ENCODE results near the gene OPN1LW.
A peak's percentile ranks its signal among the peaks of the same experiment; 100 is the strongest.
"Not testable (repeated sequence)": the region's sequence is repeated elsewhere in the genome, so short reads cannot be mapped to it uniquely, and the experiment has no call there.

OPN1LW gene

GRCh38 chrX:154144010-154144409 lies at the start of gene OPN1LW:
Gene OPN1LW (plus strand): TSS chrX:154144243. CDS start chrX:154144284, 41 bp downstream.
- not testable (repeated sequence) for DNase-seq

- no peak for DNase-seq
These were observed 49.2 kb upstream of the OPN1LW start for GRCh38 chrX:154094833-154095232.

GRCh38 chrX:154096140-154097002 lies 47.7 kb upstream of the OPN1LW start:
- DNase-seq, result no peak

- peak; percentile 39 to 67 for DNase-seq
These were observed 46.9 kb upstream of the OPN1LW start for GRCh38 chrX:154097003-154097588.

- peak; percentile 80 to 88 for DNase-seq
These were observed 46.2 kb upstream of the OPN1LW start, which contains the start of gene MECP2 for GRCh38 chrX:154097589-154098541. Gene MECP2 (minus strand): TSS chrX:154097717.

GRCh38 chrX:154098551-154098950 lies 45.5 kb upstream of the OPN1LW start:
- DNase-seq, result no peak

DNA sequence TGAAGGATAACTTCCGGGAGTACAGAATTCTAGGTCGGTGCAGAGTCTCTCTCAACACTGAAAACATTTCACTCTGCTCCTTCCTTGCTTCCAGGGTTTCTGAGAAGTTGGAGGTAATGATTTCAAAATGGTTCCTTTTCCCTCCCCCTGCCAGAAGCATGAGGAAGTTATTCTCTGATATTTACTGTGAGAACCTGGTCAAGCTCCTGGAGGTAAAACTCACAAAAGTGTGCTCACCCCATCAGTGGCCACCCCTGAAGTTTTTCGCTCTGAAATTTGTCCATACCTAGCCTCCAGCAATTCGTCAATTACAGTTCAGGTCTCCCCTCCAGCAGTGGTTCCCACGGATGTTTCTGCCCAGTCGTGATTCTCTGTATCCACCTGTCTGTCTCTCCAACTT lies 30.3 kb upstream of the OPN1LW start:
- DNase-seq, result no peak

- DNase-seq, result no peak
These were observed 29.4 kb upstream of the OPN1LW start for GRCh38 chrX:154114652-154115051.

- no peak for DNase-seq
These were observed 29.0 kb upstream of the OPN1LW start for GRCh38 chrX:154115071-154115470.

GRCh38 chrX:154115750-154116149 lies 28.3 kb upstream of the OPN1LW start:
- no peak for DNase-seq

- DNase-seq, result no peak
These were observed 27.4 kb upstream of the OPN1LW start for GRCh38 chrX:154116426-154117211.

GRCh38 chrX:154117566-154117965 lies 26.5 kb upstream of the OPN1LW start:
- DNase-seq, result no peak

GRCh38 chrX:154120567-154120966 lies 23.5 kb upstream of the OPN1LW start:
- no peak for DNase-seq

- DNase-seq, result no peak
These were observed 22.8 kb upstream of the OPN1LW start for GRCh38 chrX:154121207-154121606.

DNA sequence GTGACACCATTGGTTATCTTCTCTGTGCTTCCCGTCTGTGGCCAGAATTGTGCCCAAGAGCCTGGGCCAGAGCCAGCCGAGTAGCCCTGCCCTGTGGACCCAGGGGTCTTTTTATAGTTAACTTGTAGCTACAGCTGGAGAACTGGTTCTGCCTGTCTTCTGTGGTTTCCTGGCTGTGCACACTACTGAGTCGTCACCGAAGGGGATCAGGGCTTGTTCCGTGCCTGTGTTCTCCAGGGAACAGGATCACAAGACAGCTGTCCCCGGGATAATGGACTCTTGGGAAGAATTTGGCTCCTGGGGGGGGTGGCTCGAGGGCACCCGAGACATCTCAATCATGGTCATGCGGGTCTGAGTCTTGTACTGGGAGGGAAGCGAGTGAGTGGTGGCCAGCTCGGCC lies 22.1 kb upstream of the OPN1LW start:
- no peak for DNase-seq

- DNase-seq, result no peak
These were observed 20.5 kb upstream of the OPN1LW start for GRCh38 chrX:154123241-154124219.

- no peak for DNase-seq
These were observed 18.5 kb upstream of the OPN1LW start for GRCh38 chrX:154125391-154126040.

DNA sequence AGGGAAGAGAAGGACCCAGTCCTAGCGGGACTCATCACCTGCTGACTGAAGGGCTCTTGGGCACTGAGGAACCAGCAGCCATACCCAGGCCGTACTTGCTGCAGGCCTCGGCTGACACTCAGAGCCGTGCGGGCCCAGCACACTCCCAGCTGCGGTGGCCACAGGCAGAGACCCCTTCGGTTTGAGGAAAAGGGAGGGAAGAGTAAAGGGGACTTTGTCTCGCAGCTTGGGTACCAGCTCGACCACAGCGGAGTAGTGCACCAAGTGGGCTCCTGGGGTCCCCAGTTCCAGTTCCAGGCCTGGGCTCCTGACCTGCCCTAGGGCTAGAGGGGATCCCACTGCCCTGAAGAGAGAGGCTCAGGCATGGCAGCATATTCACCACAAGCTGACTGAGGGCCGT lies 17.9 kb upstream of the OPN1LW start:
- no peak for DNase-seq

GRCh38 chrX:154131955-154132354 lies 12.1 kb upstream of the OPN1LW start:
- no peak for DNase-seq

- no peak for DNase-seq
These were observed 11.7 kb upstream of the OPN1LW start for GRCh38 chrX:154132366-154132765.
